ENCODE data around the gene EXOC3L4. TPM values are rescaled to one million over a fixed set of nuclear protein-coding genes. Genes with fewer than 3 reads are reported as not detected.
A peak's percentile ranks its signal among the peaks of the same experiment; 100 is the strongest.

Gene EXOC3L4
- total and polyA plus RNA-seq, 9 of the 15 experiments (the other 6 are each of a cell fraction or from before 2014, with no cell fraction given): 0.10 to 6.7 (median 0.98) TPM; not detected in 1

- TF ChIP-seq ZNF592 (IDR thresholded peaks at IDR 0.05) (peak; percentile 47; the same call in 1 of the 2 replicates), KLF6 (CRISPR knock-in tag; IDR thresholded peaks at IDR 0.05; ENCODE audit: borderline replicate concordance) (0 out of 2 replicates have a peak, but pooled peaks have one; percentile 18), HDAC8 (tag; IDR thresholded peaks at IDR 0.05) (0 out of 2 replicates have a peak, but pooled peaks have one; percentile 36), NR4A1 (CRISPR knock-in tag; IDR thresholded peaks at IDR 0.05) (no peak), NR4A1 (tag; IDR thresholded peaks at IDR 0.05) (peak; percentile 81)
- TF ChIP-seq, protein P1, sequence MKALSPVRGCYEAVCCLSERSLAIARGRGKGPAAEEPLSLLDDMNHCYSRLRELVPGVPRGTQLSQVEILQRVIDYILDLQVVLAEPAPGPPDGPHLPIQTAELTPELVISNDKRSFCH (CRISPR knock-in tag; IDR thresholded peaks at IDR 0.05): no peak
- TF ChIP-seq, protein P1 (tag; IDR thresholded peaks at IDR 0.05): peak; percentile 59
Observed at GRCh38 chr14:103143506-103143905, 49.0 kb downstream of the EXOC3L4 start (continued).
